Effector memory CD4-positive, alpha-beta T cell (primary cell): ENCODE measurements around the gene SERTAD4.

Experiments
- DNase-seq, 3 donors: peaks; one replicate each; pipeline ENCODE4 v3.0.0-alpha.2; 2020
- H3K27ac ChIP-seq: 2 replicates; pipeline ENCODE4 v1.7.0; 2013; ENCODE audit warnings: mild to moderate bottlenecking, low read length, moderate library complexity; ENCODE audit not compliant: insufficient read depth, poor library complexity, severe bottlenecking
- H3K27me3 ChIP-seq: replicated peaks from 2 replicates; pipeline ENCODE4 v1.7.0; 2013; ENCODE audit warnings: mild to moderate bottlenecking, low read length; ENCODE audit not compliant: insufficient read depth, control insufficient read depth, poor library complexity, severe bottlenecking
- H3K36me3 ChIP-seq: 2 replicates; pipeline ENCODE4 v1.7.0; 2013; ENCODE audit warnings: mild to moderate bottlenecking, low read length, moderate library complexity; ENCODE audit not compliant: control insufficient read depth, insufficient read depth
- H3K4me1 ChIP-seq: 2 replicates; pipeline ENCODE4 v1.7.0; 2013; ENCODE audit warnings: low read length, mild to moderate bottlenecking; ENCODE audit not compliant: control insufficient read depth, insufficient read depth, poor library complexity, severe bottlenecking
- H3K4me3 ChIP-seq: 2 replicates; pipeline ENCODE4 v1.7.0; 2013; ENCODE audit warnings: low read length, low read depth, mild to moderate bottlenecking; ENCODE audit not compliant: insufficient read depth, poor library complexity, severe bottlenecking
- H3K9me3 ChIP-seq: 2 replicates; pipeline ENCODE4 v1.7.0; 2013; ENCODE audit warnings: mild to moderate bottlenecking, low read length, moderate library complexity; ENCODE audit not compliant: control insufficient read depth

SERTAD4 gene

DNA sequence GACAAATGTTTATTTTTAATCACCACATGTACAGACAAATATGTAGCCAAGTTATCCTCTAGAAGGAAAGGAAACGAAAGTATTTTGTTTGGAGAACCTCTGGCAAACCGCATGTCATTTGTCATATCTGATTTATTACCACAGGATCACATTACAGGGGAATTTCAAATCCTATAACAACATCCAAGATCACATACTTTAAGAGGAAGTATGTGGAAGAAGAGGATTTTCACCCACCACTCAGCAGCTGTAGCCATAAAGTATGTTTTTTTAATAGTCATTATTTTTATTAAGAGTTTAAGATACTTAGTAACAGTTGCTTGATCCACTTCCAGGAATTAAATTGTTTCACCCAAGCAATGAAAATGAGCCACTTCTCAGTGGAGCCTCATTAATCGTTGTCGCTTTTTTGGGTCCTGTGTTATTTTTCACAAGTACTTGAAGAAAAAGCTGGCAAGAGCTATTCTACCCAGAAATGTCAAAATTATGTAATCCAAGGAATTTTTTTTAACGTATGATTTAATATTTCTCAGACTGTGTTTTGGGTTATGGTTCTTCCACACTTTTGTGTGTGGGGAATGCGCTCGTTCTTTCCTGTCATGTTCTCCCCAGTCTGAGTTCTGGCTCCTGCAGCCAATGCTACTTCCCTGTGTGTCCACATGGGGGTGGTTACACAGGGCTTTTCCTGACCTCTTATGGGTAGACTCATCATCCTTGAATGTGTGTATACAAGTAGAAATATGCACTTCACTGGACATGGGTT is 6.9 kb downstream of the SERTAD4 start:
- no peak for DNase-seq
- Histone ChIP-seq H3K36me3 (no peaks in the 10 kb centered on the region), H3K9me3 (no peaks in the 10 kb centered on the region), H3K4me1 (no peaks in the 10 kb centered on the region), H3K27me3 (peaks cover 6% of the 10 kb centered on the region), H3K4me3 (no peak overlapping the region), H3K27ac (no peak overlapping the region)

DNA sequence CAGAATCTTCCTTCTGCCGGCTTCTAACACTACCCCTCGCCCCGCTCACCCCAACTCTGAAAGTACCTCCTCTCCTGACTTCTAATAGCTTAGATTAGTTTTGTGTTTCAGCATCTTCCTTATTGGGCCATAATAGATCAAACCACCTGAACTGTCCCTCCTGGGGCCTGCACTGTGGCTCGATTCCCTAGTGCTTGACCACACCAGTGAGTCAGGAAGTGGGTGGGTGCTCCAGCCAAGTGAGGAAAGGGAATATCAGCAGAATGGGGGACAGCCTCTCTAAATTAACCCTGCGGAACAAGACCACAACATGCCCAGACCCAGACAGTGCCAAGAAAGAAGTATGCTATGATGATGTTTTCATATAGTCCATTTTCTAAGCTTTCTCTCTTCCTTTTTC is 8.5 kb downstream of the SERTAD4 start:
- H3K4me1 ChIP-seq, result no peaks in the 10 kb centered on the region
- no peak overlapping the region for H3K4me3 ChIP-seq
- H3K27ac ChIP-seq, result no peak overlapping the region
- H3K9me3 ChIP-seq, result no peaks in the 10 kb centered on the region
- no peaks in the 10 kb centered on the region for H3K36me3 ChIP-seq
- DNase-seq, result no peak
- peaks cover 6% of the 10 kb centered on the region for H3K27me3 ChIP-seq

DNA sequence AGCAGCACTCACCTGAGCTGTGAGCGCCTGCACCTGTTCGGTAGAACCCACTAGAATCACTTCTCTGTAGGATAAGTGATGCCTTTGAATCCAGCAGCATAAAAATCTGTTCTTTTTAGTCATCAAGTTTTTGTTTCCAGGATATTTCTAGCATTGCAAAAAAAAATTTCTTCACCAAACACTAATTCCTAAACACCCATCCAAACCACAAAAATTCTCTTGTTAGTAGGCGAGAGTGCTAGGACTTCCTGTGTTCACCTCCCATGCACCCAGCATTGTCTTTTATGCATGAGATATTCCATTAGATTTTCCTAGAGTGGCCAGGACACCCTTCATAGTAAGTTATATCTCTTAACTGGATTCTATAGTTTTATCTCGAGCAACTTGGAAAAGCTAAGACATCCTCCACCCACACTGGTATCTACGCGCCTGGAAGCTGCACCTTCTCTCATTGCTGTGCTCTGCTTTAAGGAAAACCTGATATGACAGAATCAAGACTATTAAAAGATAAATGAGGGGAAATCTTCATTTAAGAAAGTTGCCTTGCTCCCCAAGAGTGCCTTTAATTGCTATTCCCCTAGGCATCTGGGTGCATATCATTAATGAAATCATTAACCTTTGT is 12.3 kb downstream of the SERTAD4 start:
- DNase-seq, result no peak
- Histone ChIP-seq H3K36me3 (no peaks in the 10 kb centered on the region), H3K4me3 (no peak overlapping the region), H3K27me3 (no peaks in the 10 kb centered on the region), H3K4me1 (no peaks in the 10 kb centered on the region), H3K9me3 (no peaks in the 10 kb centered on the region), H3K27ac (no peak overlapping the region)

DNA sequence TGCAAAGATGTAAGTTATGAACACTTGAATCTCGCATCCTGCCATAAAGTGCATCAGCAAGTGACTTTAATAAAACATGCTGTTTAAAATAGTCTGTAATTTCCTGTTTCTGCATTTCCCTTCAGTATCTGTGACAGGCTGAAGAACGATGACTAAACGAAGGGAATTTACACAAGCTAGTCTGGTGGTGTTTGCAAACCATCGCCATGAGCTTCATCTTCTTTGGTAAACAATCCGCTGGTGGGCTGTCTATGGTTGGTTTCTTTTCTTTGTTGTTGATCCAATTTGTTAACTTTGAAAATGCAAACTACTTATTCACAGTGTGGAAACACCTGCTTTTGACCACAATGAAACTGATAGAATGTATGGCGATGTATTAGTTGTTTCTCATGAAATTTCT is 13.9 kb downstream of the SERTAD4 start:
- no peak overlapping the region for H3K27ac ChIP-seq
- DNase-seq, result no peak
- peaks cover 4% of the 10 kb centered on the region for H3K27me3 ChIP-seq
- no peaks in the 10 kb centered on the region for H3K9me3 ChIP-seq
- H3K4me3 ChIP-seq, result no peak overlapping the region
- H3K36me3 ChIP-seq, result no peaks in the 10 kb centered on the region
- no peaks in the 10 kb centered on the region for H3K4me1 ChIP-seq

DNA sequence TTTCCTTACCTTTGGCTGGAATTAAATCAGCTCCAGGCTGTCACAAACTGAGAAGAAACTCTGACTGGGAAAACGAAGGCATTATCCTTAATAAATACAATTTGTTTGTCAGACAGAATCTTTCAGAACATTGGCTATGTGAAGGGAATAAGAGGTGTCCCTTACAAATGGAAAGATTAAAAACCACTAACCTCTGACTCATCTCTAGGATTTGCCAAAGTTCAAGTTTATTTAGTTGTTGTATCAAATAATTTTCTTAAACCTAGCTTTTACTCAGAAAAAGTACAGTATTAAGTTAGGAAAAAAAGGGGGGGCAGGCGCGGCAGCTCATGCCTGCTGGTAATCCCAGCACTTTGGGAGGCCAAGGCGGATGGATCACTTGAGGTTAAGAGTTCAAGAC is 15.7 kb downstream of the SERTAD4 start:
- Histone ChIP-seq H3K27ac (no peak overlapping the region), H3K4me1 (peaks cover 16% of the 10 kb centered on the region), H3K4me3 (no peak overlapping the region), H3K27me3 (peaks cover 18% of the 10 kb centered on the region), H3K36me3 (no peaks in the 10 kb centered on the region), H3K9me3 (no peaks in the 10 kb centered on the region)
- DNase-seq, result no peak

DNA sequence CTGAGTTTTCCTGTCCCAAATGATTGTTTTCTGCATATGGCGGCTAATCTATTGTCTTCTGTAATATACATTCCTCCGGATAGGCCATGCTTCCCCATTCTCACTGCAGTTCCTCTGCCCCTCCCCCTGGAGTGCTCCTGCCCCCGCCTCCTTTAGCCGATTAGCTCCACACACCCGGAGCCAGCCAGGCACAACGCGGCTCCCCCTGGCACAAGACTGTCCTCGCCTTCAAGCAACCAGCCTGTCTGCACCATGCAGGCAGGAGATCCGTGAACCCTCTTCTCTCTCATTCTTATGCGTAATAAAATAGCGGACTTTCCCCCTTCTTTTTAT is 18.0 kb downstream of the SERTAD4 start:
- Histone ChIP-seq H3K27ac (no peak overlapping the region), H3K4me3 (no peak overlapping the region), H3K4me1 (peaks cover 18% of the 10 kb centered on the region), H3K27me3 (peaks cover 40% of the 10 kb centered on the region), H3K9me3 (no peaks in the 10 kb centered on the region), H3K36me3 (no peaks in the 10 kb centered on the region)
- no peak for DNase-seq

DNA sequence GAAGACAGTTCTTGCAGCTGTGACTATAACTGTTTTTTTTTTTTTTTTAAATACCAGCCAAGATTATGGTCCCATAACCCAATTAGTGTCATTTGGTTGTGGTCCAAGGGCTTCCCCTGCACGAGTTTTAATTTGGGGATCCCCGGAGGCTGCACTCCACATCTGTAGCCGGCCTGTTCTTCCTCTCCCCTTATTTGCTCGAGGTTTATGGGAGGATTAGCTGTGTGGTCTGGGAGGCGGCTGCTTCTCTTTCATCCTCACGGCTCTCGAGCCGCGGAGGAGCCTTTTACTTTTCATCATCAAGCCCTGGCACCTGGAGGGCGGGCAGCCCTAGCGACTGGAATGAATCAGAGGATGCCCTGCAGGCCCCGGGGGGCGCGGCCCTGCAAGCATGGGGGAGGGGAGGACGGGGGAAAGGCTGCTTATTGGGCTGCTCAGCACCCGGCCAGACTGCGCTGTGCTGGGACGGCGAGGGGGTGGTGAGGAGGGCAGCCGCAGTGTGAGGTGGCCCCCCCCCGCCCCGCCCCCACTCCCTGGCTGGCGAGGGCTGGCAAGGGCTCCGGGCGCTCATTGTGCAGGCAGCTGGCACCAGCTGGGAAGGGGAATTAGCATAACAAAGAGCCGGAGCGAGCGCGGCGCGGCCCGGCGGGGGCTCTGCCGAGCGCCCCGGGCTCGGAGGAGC is 18.5 kb downstream of the SERTAD4 start:
- Histone ChIP-seq H3K27me3 (peaks cover 43% of the 10 kb centered on the region), H3K9me3 (no peaks in the 10 kb centered on the region), H3K36me3 (no peaks in the 10 kb centered on the region), H3K27ac (no peak overlapping the region), H3K4me3 (peak overlapping the region; percentile 41), H3K4me1 (peaks cover 18% of the 10 kb centered on the region)
- DNase-seq, result no peak

DNA sequence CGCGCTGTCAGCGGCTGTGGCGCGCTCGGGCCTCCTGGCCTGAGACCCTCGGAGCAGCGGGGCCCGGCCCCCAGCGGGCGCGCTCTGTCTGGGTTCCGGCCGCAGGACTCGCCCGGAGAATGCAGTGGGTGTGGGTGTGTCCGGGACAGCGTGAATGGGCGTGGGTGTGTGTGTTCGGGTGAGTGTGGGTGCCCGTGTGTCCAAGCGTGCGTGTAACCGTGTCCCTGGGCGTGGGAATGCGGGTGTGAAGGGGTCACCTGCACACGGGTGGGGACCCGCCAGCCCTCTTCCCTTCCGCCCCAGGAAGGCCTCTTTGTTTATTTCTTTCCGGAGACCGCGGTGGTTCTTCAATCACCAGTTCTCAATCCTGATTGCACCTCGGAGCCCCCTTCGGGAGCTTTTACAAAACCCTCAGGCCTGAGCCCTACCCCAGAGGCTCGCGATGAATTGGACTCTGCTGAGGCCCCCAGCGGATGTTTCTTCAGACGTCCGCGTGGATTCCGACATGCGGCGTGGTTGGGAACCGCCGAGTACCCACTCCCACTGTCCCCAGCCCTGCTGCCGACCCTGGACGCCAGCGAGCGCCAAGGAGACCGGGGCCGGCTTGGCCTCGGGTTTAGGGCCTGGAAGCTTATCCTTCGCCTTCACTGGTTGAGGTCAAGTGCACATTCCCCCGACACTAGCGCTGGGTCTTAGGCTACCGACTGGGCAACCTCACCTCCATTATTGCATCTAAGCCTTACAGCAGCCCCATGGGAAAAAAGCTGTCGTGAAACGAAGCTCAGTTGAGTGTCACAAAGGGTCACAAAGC is 19.3 kb downstream of the SERTAD4 start:
- peaks cover 43% of the 10 kb centered on the region for H3K27me3 ChIP-seq
- peak overlapping the region; percentile 41 for H3K4me3 ChIP-seq
- no peak for DNase-seq
- H3K27ac ChIP-seq, result no peak overlapping the region
- H3K36me3 ChIP-seq, result no peaks in the 10 kb centered on the region
- no peaks in the 10 kb centered on the region for H3K9me3 ChIP-seq
- peaks cover 18% of the 10 kb centered on the region for H3K4me1 ChIP-seq

DNA sequence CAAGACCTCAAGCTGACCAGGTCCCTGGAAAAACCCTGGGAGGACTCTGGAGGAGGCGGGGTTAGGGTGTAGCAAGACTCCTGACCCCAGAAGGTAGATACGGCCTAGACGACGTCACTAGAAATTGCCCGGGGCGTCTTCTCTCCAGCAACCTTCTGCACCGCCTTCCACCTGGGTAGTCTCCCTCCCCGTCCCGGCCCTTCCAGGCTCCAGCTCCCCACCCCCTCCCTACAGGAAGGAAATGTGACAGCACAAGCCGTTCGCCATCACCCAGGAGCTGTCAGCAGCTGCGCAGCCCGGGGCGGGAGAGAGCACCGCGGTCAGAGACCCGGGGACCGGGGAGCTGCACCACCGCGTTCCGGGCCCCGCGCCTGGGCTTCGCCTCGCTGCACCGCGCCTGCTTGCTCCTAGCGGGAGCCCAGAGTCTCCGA is 20.0 kb downstream of the SERTAD4 start:
- Histone ChIP-seq H3K27ac (no peak overlapping the region), H3K36me3 (no peaks in the 10 kb centered on the region), H3K27me3 (peaks cover 43% of the 10 kb centered on the region), H3K4me3 (peak overlapping the region; percentile 17), H3K9me3 (no peaks in the 10 kb centered on the region), H3K4me1 (peaks cover 18% of the 10 kb centered on the region)
- DNase-seq, result no peak
